Skeletal muscle cell (primary cell): ENCODE data around the gene HCRTR1.

ENCODE experiments used
- DNase-seq: peaks from one replicate; pipeline ENCODE4 v3.0.0-alpha.2; 2010; ENCODE audit warnings: low read depth
- H3K4me3 ChIP-seq: 2 replicates; pipeline ENCODE4 v1.5.1; 2011; ENCODE audit warnings: low read depth, mild to moderate bottlenecking, control low read depth, low read length, moderate library complexity

The HCRTR1 gene

GRCh38 chr1:31593770-31594632 lies 23.5 kb upstream of the HCRTR1 start:
- no peak overlapping the region for H3K4me3 ChIP-seq
- DNase-seq = no peak

- no peak overlapping the region for H3K4me3 ChIP-seq
- DNase-seq = no peak
Measured at GRCh38 chr1:31595836-31596736, 21.4 kb upstream of the HCRTR1 start.

- no peak overlapping the region for H3K4me3 ChIP-seq
- DNase-seq = no peak
Measured at GRCh38 chr1:31596737-31597097, 20.8 kb upstream of the HCRTR1 start.

- H3K4me3 ChIP-seq = no peak overlapping the region
- DNase-seq = no peak
Measured at GRCh38 chr1:31598980-31599379, 18.5 kb upstream of the HCRTR1 start.

GRCh38 chr1:31600641-31601040 lies 16.8 kb upstream of the HCRTR1 start:
- no peak overlapping the region for H3K4me3 ChIP-seq
- no peak for DNase-seq

- H3K4me3 ChIP-seq = no peak overlapping the region
- DNase-seq = no peak
Measured at GRCh38 chr1:31602081-31602480, 15.4 kb upstream of the HCRTR1 start.

GRCh38 chr1:31605908-31606427 lies 11.5 kb upstream of the HCRTR1 start:
- no peak overlapping the region for H3K4me3 ChIP-seq
- DNase-seq = peak; percentile 71

- no peak overlapping the region for H3K4me3 ChIP-seq
- DNase-seq = no peak
Measured at GRCh38 chr1:31607360-31607759, 10.1 kb upstream of the HCRTR1 start.

- H3K4me3 ChIP-seq = no peak overlapping the region
- no peak for DNase-seq
Measured at GRCh38 chr1:31609514-31610118, 7.9 kb upstream of the HCRTR1 start.

- no peak for DNase-seq
- H3K4me3 ChIP-seq = no peak overlapping the region
Measured at GRCh38 chr1:31614414-31615005, 3.0 kb upstream of the HCRTR1 start.

GRCh38 chr1:31615414-31615813 lies 2.1 kb upstream of the HCRTR1 start:
- no peak for DNase-seq
- H3K4me3 ChIP-seq = no peak overlapping the region

- no peak overlapping the region for H3K4me3 ChIP-seq
- DNase-seq = no peak
Measured at GRCh38 chr1:31615939-31616338, 1.6 kb upstream of the HCRTR1 start.

- H3K4me3 ChIP-seq = peak overlapping the region; percentile 51
- no peak for DNase-seq
Measured at GRCh38 chr1:31617916-31618746, 642 bp downstream of the HCRTR1 start.

GRCh38 chr1:31618916-31619846 lies 1.7 kb downstream of the HCRTR1 start:
- H3K4me3 ChIP-seq = no peak overlapping the region

GRCh38 chr1:31620631-31621497 lies 3.4 kb downstream of the HCRTR1 start:
- no peak for DNase-seq
- H3K4me3 ChIP-seq = no peak overlapping the region

More at GRCh38 chr1:31618916-31619846, 1.7 kb downstream of the HCRTR1 start:
- no peak for DNase-seq

- no peak overlapping the region for H3K4me3 ChIP-seq
- no peak for DNase-seq
Measured at GRCh38 chr1:31621498-31621820, 4.0 kb downstream of the HCRTR1 start.
